Neural progenitor cell (in vitro differentiated cells): ENCODE data around the gene POPDC2. TPM values are rescaled to one million over a fixed set of nuclear protein-coding genes. Genes with fewer than 3 reads are reported as not detected.

Source experiments
- DNase-seq: peaks from one replicate; pipeline ENCODE4 v3.0.0-alpha.2; 2016; ENCODE audit warnings: low spot score
- H2AFZ ChIP-seq: fragments of 200-600 bp; sonication (generic); replicated peaks from 2 replicates; pipeline ENCODE4 v1.6.1; 2016; ENCODE audit warnings: antibody characterized with exemption
- H3F3A ChIP-seq: fragments of 200-600 bp; sonication (generic); 2 replicates; pipeline ENCODE4 v1.6.1; 2016; ENCODE audit warnings: antibody characterized with exemption, low read depth
- H3K27ac ChIP-seq: fragments of 200-600 bp; sonication (generic); 2 replicates; pipeline ENCODE4 v1.5.1; 2016; ENCODE audit warnings: mild to moderate bottlenecking
- H3K27me3 ChIP-seq: fragments of 200-600 bp; sonication (generic); 2 replicates; pipeline ENCODE4 v1.6.1; 2016; ENCODE audit warnings: mild to moderate bottlenecking, moderate library complexity
- H3K36me3 ChIP-seq: fragments of 200-600 bp; sonication (generic); 2 replicates; pipeline ENCODE4 v1.5.1; 2016
- H3K4me1 ChIP-seq: fragments of 200-600 bp; sonication (generic); 2 replicates; pipeline ENCODE4 v1.6.1; 2016; ENCODE audit warnings: mixed run types
- H3K4me2 ChIP-seq: fragments of 200-600 bp; sonication (generic); 2 replicates; pipeline ENCODE4 v1.6.1; 2016
- H3K4me3 ChIP-seq: fragments of 200-600 bp; sonication (generic); 2 replicates; pipeline ENCODE4 v1.5.1; 2016
- H3K79me2 ChIP-seq: fragments of 200-600 bp; sonication (generic); 2 replicates; pipeline ENCODE4 v1.6.1; 2016; ENCODE audit warnings: low read depth
- H3K9ac ChIP-seq: fragments of 200-600 bp; sonication (generic); 2 replicates; pipeline ENCODE4 v1.6.1; 2016
- H3K9me3 ChIP-seq: fragments of 200-600 bp; sonication (generic); 2 replicates; pipeline ENCODE4 v1.5.1; 2016; ENCODE audit warnings: low read depth
- H4K20me1 ChIP-seq: fragments of 200-600 bp; sonication (generic); 2 replicates; pipeline ENCODE4 v1.6.1; 2016; ENCODE audit warnings: low read depth
- H3K27ac Mint-ChIP-seq: 3 replicates; pipeline ENCODE4 v1.8.0; 2021; ENCODE audit warnings: mixed read lengths
- H3K27me3 Mint-ChIP-seq: 2 replicates; pipeline ENCODE4 v1.8.0; 2022; ENCODE audit warnings: low read depth, mild to moderate bottlenecking, inconsistent platforms, moderate library complexity, mixed read lengths; ENCODE audit not compliant: insufficient read depth
- H3K36me3 Mint-ChIP-seq: 3 replicates; pipeline ENCODE4 v1.8.0; 2021; ENCODE audit warnings: mixed read lengths
- H3K4me1 Mint-ChIP-seq: 3 replicates; pipeline ENCODE4 v1.8.0; 2021; ENCODE audit warnings: mixed read lengths
- H3K4me3 Mint-ChIP-seq: 3 replicates; pipeline ENCODE4 v1.8.0; 2021; ENCODE audit warnings: mild to moderate bottlenecking, moderate library complexity, mixed read lengths
- H3K9me3 Mint-ChIP-seq: 3 replicates; pipeline ENCODE4 v1.8.0; 2020; ENCODE audit warnings: mixed read lengths
- CTCF ChIP-seq: fragments of 200-600 bp; sonication (generic); IDR thresholded peaks from 2 replicates; pipeline ENCODE4 v1.5.1; 2017; ENCODE audit warnings: antibody characterized with exemption, mild to moderate bottlenecking
- EZH2 ChIP-seq: fragments of 200-600 bp; sonication (generic); IDR thresholded peaks from 2 replicates; pipeline ENCODE4 v1.6.1; 2017; ENCODE audit warnings: antibody characterized with exemption, mild to moderate bottlenecking, moderate library complexity
- EZH2phosphoT487 ChIP-seq: fragments of 200-600 bp; sonication (generic); IDR thresholded peaks from 2 replicates; pipeline ENCODE4 v1.6.1; 2017; ENCODE audit warnings: antibody characterized with exemption
- total RNA-seq: library from RNA; depleted of rRNA; stranded (reverse); fragments of >200 nt; gene quantifications from 2 replicates; pipeline ENCODE4 v1.2.3, GENCODE V29; 2015; ENCODE audit warnings: low replicate concordance

Gene POPDC2
- total RNA-seq, 1 donor from 2014 or later, result 0.95 TPM

GRCh38 chr3:119613201-119613600 lies 47.2 kb downstream of the POPDC2 start:
- Mint-ChIP-seq H3K4me3 (no peak overlapping the region), H3K36me3 (no peaks in the 10 kb centered on the region)

GRCh38 chr3:119611664-119612063 lies 48.7 kb downstream of the POPDC2 start:
- Mint-ChIP-seq H3K4me3 (no peak overlapping the region), H3K4me1 (peaks cover 14% of the 10 kb centered on the region), H3K27ac (no peak overlapping the region), H3K9me3 (peaks cover 4% of the 10 kb centered on the region), H3K27me3 (peaks cover 4% of the 10 kb centered on the region), H3K36me3 (no peaks in the 10 kb centered on the region)
- Histone ChIP-seq H4K20me1 (no peaks in the 10 kb centered on the region), H3F3A (no peaks in the 10 kb centered on the region), H3K9ac (no peak overlapping the region), H3K36me3 (no peaks in the 10 kb centered on the region), H3K27ac (no peak overlapping the region), H3K79me2 (no peaks in the 10 kb centered on the region), H3K4me1 (no peaks in the 10 kb centered on the region), H3K9me3 (no peaks in the 10 kb centered on the region), H3K4me2 (no peak overlapping the region), H3K4me3 (no peak overlapping the region), H2AFZ (no peak overlapping the region), H3K27me3 (no peaks in the 10 kb centered on the region)
- TF ChIP-seq CTCF (no peak), EZH2 (no peak), EZH2phosphoT487 (no peak)
- DNase-seq, result no peak

More at GRCh38 chr3:119613201-119613600, 47.2 kb downstream of the POPDC2 start:
- Histone ChIP-seq H3K9ac (no peak overlapping the region), H4K20me1 (no peaks in the 10 kb centered on the region), H2AFZ (no peak overlapping the region), H3K4me1 (no peaks in the 10 kb centered on the region), H3K27ac (no peak overlapping the region), H3K4me2 (no peak overlapping the region), H3K79me2 (no peaks in the 10 kb centered on the region), H3K9me3 (no peaks in the 10 kb centered on the region), H3K27me3 (no peaks in the 10 kb centered on the region), H3F3A (no peaks in the 10 kb centered on the region), H3K36me3 (no peaks in the 10 kb centered on the region), H3K4me3 (no peak overlapping the region)
- no peak for DNase-seq
- H3K27ac Mint-ChIP-seq, result no peak overlapping the region
- TF ChIP-seq EZH2 (no peak), EZH2phosphoT487 (no peak), CTCF (no peak)
- peaks cover 11% of the 10 kb centered on the region for H3K4me1 Mint-ChIP-seq
- peaks cover 4% of the 10 kb centered on the region for H3K9me3 Mint-ChIP-seq
- peaks cover 5% of the 10 kb centered on the region for H3K27me3 Mint-ChIP-seq

GRCh38 chr3:119609301-119609700 lies 51.1 kb downstream of the POPDC2 start:
- no peaks in the 10 kb centered on the region for H3K79me2 ChIP-seq
- no peak overlapping the region for H3K4me3 ChIP-seq
- no peaks in the 10 kb centered on the region for H3K27me3 ChIP-seq
- peaks cover 14% of the 10 kb centered on the region for H3K4me1 Mint-ChIP-seq
- no peak for DNase-seq
- no peaks in the 10 kb centered on the region for H4K20me1 ChIP-seq
- no peak overlapping the region for H3K27ac ChIP-seq
- peaks cover 4% of the 10 kb centered on the region for H3K9me3 Mint-ChIP-seq
- peak overlapping the region; percentile 18 for H2AFZ ChIP-seq
- H3K27ac Mint-ChIP-seq, result no peak overlapping the region
- no peaks in the 10 kb centered on the region for H3F3A ChIP-seq
- H3K9me3 ChIP-seq, result no peaks in the 10 kb centered on the region
- H3K4me3 Mint-ChIP-seq, result peak overlapping the region; percentile 16
- no peak overlapping the region for H3K4me2 ChIP-seq
- no peak for TF ChIP-seq EZH2phosphoT487
- no peak for TF ChIP-seq EZH2
- no peak for TF ChIP-seq CTCF
- H3K9ac ChIP-seq, result no peak overlapping the region
- no peaks in the 10 kb centered on the region for H3K4me1 ChIP-seq
- peaks cover 2% of the 10 kb centered on the region for H3K27me3 Mint-ChIP-seq
- no peaks in the 10 kb centered on the region for H3K36me3 Mint-ChIP-seq
- H3K36me3 ChIP-seq, result no peaks in the 10 kb centered on the region
